ENCODE results near the gene ADCY2.

The ADCY2 gene

GRCh38 chr5:7803937-7804336, 408.0 kb downstream of the ADCY2 start:
- H3K36me3 ChIP-seq (ENCODE audit: control insufficient read depth, insufficient read depth, low read length), result no peaks in the 10 kb centered on the region
- no peak overlapping the region for H3K4me3 ChIP-seq (ENCODE audit: low read depth, low read length)
- no peaks in the 10 kb centered on the region for H3K27me3 ChIP-seq (ENCODE audit: control insufficient read depth, insufficient read depth, low read length)
- H3K9me3 ChIP-seq (ENCODE audit: control insufficient read depth, insufficient read depth, low read length), result no peaks in the 10 kb centered on the region
- H3K4me1 ChIP-seq (ENCODE audit: control insufficient read depth, insufficient read depth, low read length), result no peaks in the 10 kb centered on the region
- no peak overlapping the region for H3K9ac ChIP-seq (ENCODE audit: low read depth, low read length)

GRCh38 chr5:7805379-7805778, 409.4 kb downstream of the ADCY2 start:
- Histone ChIP-seq H3K9ac (ENCODE audit: low read depth, low read length) (no peak overlapping the region), H3K4me3 (ENCODE audit: low read depth, low read length) (no peak overlapping the region), H3K27me3 (ENCODE audit: control insufficient read depth, insufficient read depth, low read length) (no peaks in the 10 kb centered on the region), H3K9me3 (ENCODE audit: control insufficient read depth, insufficient read depth, low read length) (no peaks in the 10 kb centered on the region), H3K36me3 (ENCODE audit: control insufficient read depth, insufficient read depth, low read length) (no peaks in the 10 kb centered on the region), H3K4me1 (ENCODE audit: control insufficient read depth, insufficient read depth, low read length) (no peaks in the 10 kb centered on the region)

DNA sequence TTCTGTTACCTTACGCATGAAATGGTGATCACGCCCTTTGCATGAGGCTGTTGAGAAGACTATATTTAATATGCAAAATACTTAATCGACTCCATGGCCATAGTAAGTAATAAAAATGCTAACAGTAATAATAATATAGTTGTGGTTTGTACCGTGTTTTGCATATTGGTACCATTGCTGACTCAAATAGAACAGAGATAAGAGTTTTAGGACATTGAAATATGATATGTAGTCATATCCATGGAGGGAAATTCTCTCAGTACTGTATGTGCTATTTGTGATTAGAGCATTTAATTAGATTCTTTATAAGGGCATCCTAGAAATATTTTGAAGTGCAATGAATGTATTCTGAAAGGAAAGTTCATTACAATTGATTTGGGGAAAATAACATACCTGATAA, 413.1 kb downstream of the ADCY2 start:
- no peaks in the 10 kb centered on the region for H3K4me1 ChIP-seq (ENCODE audit: control insufficient read depth, insufficient read depth, low read length)

GRCh38 chr5:7811715-7812114, 415.8 kb downstream of the ADCY2 start:
- H3K9me3 ChIP-seq (ENCODE audit: control insufficient read depth, insufficient read depth, low read length), result no peaks in the 10 kb centered on the region
- H3K4me3 ChIP-seq (ENCODE audit: low read depth, low read length), result no peak overlapping the region
- H3K4me1 ChIP-seq (ENCODE audit: control insufficient read depth, insufficient read depth, low read length), result peaks cover 7% of the 10 kb centered on the region
- H3K9ac ChIP-seq (ENCODE audit: low read depth, low read length), result no peak overlapping the region
- H3K36me3 ChIP-seq (ENCODE audit: control insufficient read depth, insufficient read depth, low read length), result no peaks in the 10 kb centered on the region
- no peaks in the 10 kb centered on the region for H3K27me3 ChIP-seq (ENCODE audit: control insufficient read depth, insufficient read depth, low read length)

More for the DNA sequence above, 413.1 kb downstream of the ADCY2 start:
- H3K9me3 ChIP-seq (ENCODE audit: control insufficient read depth, insufficient read depth, low read length), result no peaks in the 10 kb centered on the region
- no peaks in the 10 kb centered on the region for H3K27me3 ChIP-seq (ENCODE audit: control insufficient read depth, insufficient read depth, low read length)
- H3K4me3 ChIP-seq (ENCODE audit: low read depth, low read length), result no peak overlapping the region
- no peaks in the 10 kb centered on the region for H3K36me3 ChIP-seq (ENCODE audit: control insufficient read depth, insufficient read depth, low read length)
- H3K9ac ChIP-seq (ENCODE audit: low read depth, low read length), result no peak overlapping the region

GRCh38 chr5:7813007-7813406, 417.1 kb downstream of the ADCY2 start:
- Histone ChIP-seq H3K4me1 (ENCODE audit: control insufficient read depth, insufficient read depth, low read length) (peaks cover 7% of the 10 kb centered on the region), H3K9me3 (ENCODE audit: control insufficient read depth, insufficient read depth, low read length) (no peaks in the 10 kb centered on the region), H3K9ac (ENCODE audit: low read depth, low read length) (no peak overlapping the region), H3K4me3 (ENCODE audit: low read depth, low read length) (no peak overlapping the region), H3K27me3 (ENCODE audit: control insufficient read depth, insufficient read depth, low read length) (no peaks in the 10 kb centered on the region), H3K36me3 (ENCODE audit: control insufficient read depth, insufficient read depth, low read length) (no peaks in the 10 kb centered on the region)

- Histone ChIP-seq H3K4me3 (ENCODE audit: low read depth, low read length) (no peak overlapping the region), H3K36me3 (ENCODE audit: control insufficient read depth, insufficient read depth, low read length) (no peaks in the 10 kb centered on the region), H3K4me1 (ENCODE audit: control insufficient read depth, insufficient read depth, low read length) (peaks cover 7% of the 10 kb centered on the region), H3K9ac (ENCODE audit: low read depth, low read length) (no peak overlapping the region), H3K27me3 (ENCODE audit: control insufficient read depth, insufficient read depth, low read length) (no peaks in the 10 kb centered on the region), H3K9me3 (ENCODE audit: control insufficient read depth, insufficient read depth, low read length) (no peaks in the 10 kb centered on the region)
These were observed 417.6 kb downstream of the ADCY2 start for GRCh38 chr5:7813576-7813975.

GRCh38 chr5:7814816-7815215, 418.9 kb downstream of the ADCY2 start:
- peaks cover 7% of the 10 kb centered on the region for H3K4me1 ChIP-seq (ENCODE audit: control insufficient read depth, insufficient read depth, low read length)
- no peaks in the 10 kb centered on the region for H3K36me3 ChIP-seq (ENCODE audit: control insufficient read depth, insufficient read depth, low read length)
- H3K27me3 ChIP-seq (ENCODE audit: control insufficient read depth, insufficient read depth, low read length), result no peaks in the 10 kb centered on the region
- H3K9ac ChIP-seq (ENCODE audit: low read depth, low read length), result no peak overlapping the region
- no peak overlapping the region for H3K4me3 ChIP-seq (ENCODE audit: low read depth, low read length)
- no peaks in the 10 kb centered on the region for H3K9me3 ChIP-seq (ENCODE audit: control insufficient read depth, insufficient read depth, low read length)

DNA sequence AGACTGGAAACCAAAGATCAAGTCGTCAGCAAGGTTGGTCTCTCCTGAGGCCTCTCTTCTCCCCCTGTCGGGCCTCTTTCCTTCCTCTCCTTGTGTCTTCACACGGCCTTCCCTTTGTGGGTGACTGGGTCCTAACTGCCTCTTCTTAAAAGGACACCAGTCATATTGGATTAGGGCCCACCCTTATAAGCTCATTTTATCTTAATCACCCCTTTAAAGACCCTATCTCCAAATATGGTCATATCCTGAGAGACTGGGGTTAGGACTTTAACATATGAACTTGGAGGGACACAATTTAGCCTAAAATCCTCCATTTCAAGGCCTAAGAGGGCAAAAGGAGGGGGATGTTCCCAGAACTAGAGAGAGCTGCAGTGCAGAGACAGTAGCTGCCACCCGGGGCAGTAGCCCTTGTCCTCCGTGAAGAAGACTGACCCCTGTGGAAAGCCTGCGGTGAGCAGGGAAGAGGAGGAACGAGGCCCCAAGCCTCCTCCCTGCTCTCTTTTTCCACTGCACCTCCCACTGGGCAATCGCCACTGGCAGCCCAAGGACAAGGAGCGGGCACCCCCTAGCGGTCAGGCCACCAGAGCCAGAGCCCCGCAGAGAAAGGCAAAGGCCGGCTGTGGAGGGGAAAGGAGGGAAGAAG, 420.1 kb downstream of the ADCY2 start:
- H3K9ac ChIP-seq (ENCODE audit: low read depth, low read length), result no peak overlapping the region
- H3K27me3 ChIP-seq (ENCODE audit: control insufficient read depth, insufficient read depth, low read length), result no peaks in the 10 kb centered on the region
- peak overlapping the region; percentile 39 for H3K4me3 ChIP-seq (ENCODE audit: low read depth, low read length)
- no peaks in the 10 kb centered on the region for H3K36me3 ChIP-seq (ENCODE audit: control insufficient read depth, insufficient read depth, low read length)
- peaks cover 7% of the 10 kb centered on the region for H3K4me1 ChIP-seq (ENCODE audit: control insufficient read depth, insufficient read depth, low read length)
- no peaks in the 10 kb centered on the region for H3K9me3 ChIP-seq (ENCODE audit: control insufficient read depth, insufficient read depth, low read length)

GRCh38 chr5:7816535-7816901, 420.6 kb downstream of the ADCY2 start:
- Histone ChIP-seq H3K36me3 (ENCODE audit: control insufficient read depth, insufficient read depth, low read length) (no peaks in the 10 kb centered on the region), H3K4me3 (ENCODE audit: low read depth, low read length) (no peak overlapping the region), H3K27me3 (ENCODE audit: control insufficient read depth, insufficient read depth, low read length) (no peaks in the 10 kb centered on the region), H3K9me3 (ENCODE audit: control insufficient read depth, insufficient read depth, low read length) (no peaks in the 10 kb centered on the region), H3K9ac (ENCODE audit: low read depth, low read length) (no peak overlapping the region), H3K4me1 (ENCODE audit: control insufficient read depth, insufficient read depth, low read length) (peaks cover 7% of the 10 kb centered on the region)

- Histone ChIP-seq H3K4me1 (ENCODE audit: control insufficient read depth, insufficient read depth, low read length) (no peaks in the 10 kb centered on the region), H3K36me3 (ENCODE audit: control insufficient read depth, insufficient read depth, low read length) (no peaks in the 10 kb centered on the region), H3K27me3 (ENCODE audit: control insufficient read depth, insufficient read depth, low read length) (no peaks in the 10 kb centered on the region), H3K4me3 (ENCODE audit: low read depth, low read length) (no peak overlapping the region), H3K9ac (ENCODE audit: low read depth, low read length) (no peak overlapping the region), H3K9me3 (ENCODE audit: control insufficient read depth, insufficient read depth, low read length) (no peaks in the 10 kb centered on the region)
These were observed 426.5 kb downstream of the ADCY2 start for GRCh38 chr5:7822449-7822848.

GRCh38 chr5:7823594-7823993, 427.7 kb downstream of the ADCY2 start:
- Histone ChIP-seq H3K9me3 (ENCODE audit: control insufficient read depth, insufficient read depth, low read length) (no peaks in the 10 kb centered on the region), H3K27me3 (ENCODE audit: control insufficient read depth, insufficient read depth, low read length) (no peaks in the 10 kb centered on the region)

DNA sequence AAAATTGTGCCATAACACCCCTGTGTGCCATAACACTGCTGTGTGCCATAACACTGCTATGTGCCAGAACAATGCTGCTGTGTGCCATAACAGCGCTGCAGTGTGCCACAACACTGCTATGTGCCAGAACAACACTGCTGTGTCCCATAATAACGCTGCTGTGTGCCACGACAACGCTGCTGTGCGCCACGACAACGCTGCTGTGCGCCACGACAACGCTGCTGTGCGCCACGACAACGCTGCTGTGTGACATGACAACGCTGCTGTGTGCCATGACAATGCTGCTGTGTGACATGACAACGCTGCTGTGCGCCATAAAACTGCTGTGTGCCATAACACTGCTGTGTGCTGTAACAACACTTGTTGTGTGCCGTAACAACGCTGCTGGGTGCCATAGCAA, 429.1 kb downstream of the ADCY2 start:
- Histone ChIP-seq H3K36me3 (ENCODE audit: control insufficient read depth, insufficient read depth, low read length) (no peaks in the 10 kb centered on the region), H3K27me3 (ENCODE audit: control insufficient read depth, insufficient read depth, low read length) (no peaks in the 10 kb centered on the region), H3K9ac (ENCODE audit: low read depth, low read length) (no peak overlapping the region), H3K9me3 (ENCODE audit: control insufficient read depth, insufficient read depth, low read length) (no peaks in the 10 kb centered on the region), H3K4me3 (ENCODE audit: low read depth, low read length) (no peak overlapping the region), H3K4me1 (ENCODE audit: control insufficient read depth, insufficient read depth, low read length) (no peaks in the 10 kb centered on the region)

More at GRCh38 chr5:7823594-7823993, 427.7 kb downstream of the ADCY2 start:
- H3K4me1 ChIP-seq (ENCODE audit: control insufficient read depth, insufficient read depth, low read length), result no peaks in the 10 kb centered on the region
- H3K9ac ChIP-seq (ENCODE audit: low read depth, low read length), result no peak overlapping the region
- no peak overlapping the region for H3K4me3 ChIP-seq (ENCODE audit: low read depth, low read length)
- H3K36me3 ChIP-seq (ENCODE audit: control insufficient read depth, insufficient read depth, low read length), result no peaks in the 10 kb centered on the region

Data from iPS-15b (cell line).